Mucosa of rectum (tissue), 2 donors: ENCODE measurements around the gene SAMM50.

Experiments used
- H3K27ac ChIP-seq, 2 donors: one replicate each; pipeline ENCODE4 v1.7.0; 2013; ENCODE audit warnings: inconsistent platforms in 2 of 2, low read depth in 2 of 2, low read length in 2 of 2
- H3K27me3 ChIP-seq, 2 donors: one replicate each; pipeline ENCODE4 v1.7.0; 2013; ENCODE audit warnings: low read length in 2 of 2; ENCODE audit not compliant: control insufficient read depth in 2 of 2, insufficient read depth in 2 of 2
- H3K36me3 ChIP-seq, 2 donors: one replicate each; pipeline ENCODE4 v1.7.0; 2013; ENCODE audit warnings: low read length in 2 of 2; ENCODE audit not compliant: control insufficient read depth in 2 of 2, insufficient read depth in 2 of 2
- H3K4me1 ChIP-seq, 2 donors: one replicate each; pipeline ENCODE4 v1.7.0; 2013; ENCODE audit warnings: low read length in 2 of 2, mild to moderate bottlenecking in 1 of 2; ENCODE audit not compliant: control insufficient read depth in 2 of 2, insufficient read depth in 2 of 2
- H3K4me3 ChIP-seq, 2 donors: one replicate each; pipeline ENCODE4 v1.7.0; 2013; ENCODE audit warnings: low read length in 2 of 2
- H3K9ac ChIP-seq, 2 donors: one replicate each; pipeline ENCODE4 v1.7.0; 2013; ENCODE audit warnings: low read length in 2 of 2, low read depth in 1 of 2, mild to moderate bottlenecking in 1 of 2
- H3K9me3 ChIP-seq, 2 donors: one replicate each; pipeline ENCODE4 v1.7.0; 2013; ENCODE audit warnings: low read length in 2 of 2; ENCODE audit not compliant: control insufficient read depth in 2 of 2
- donor health status: healthy.
- donor health status: Normal muscosa, but diverticular disease.

The SAMM50 gene

DNA sequence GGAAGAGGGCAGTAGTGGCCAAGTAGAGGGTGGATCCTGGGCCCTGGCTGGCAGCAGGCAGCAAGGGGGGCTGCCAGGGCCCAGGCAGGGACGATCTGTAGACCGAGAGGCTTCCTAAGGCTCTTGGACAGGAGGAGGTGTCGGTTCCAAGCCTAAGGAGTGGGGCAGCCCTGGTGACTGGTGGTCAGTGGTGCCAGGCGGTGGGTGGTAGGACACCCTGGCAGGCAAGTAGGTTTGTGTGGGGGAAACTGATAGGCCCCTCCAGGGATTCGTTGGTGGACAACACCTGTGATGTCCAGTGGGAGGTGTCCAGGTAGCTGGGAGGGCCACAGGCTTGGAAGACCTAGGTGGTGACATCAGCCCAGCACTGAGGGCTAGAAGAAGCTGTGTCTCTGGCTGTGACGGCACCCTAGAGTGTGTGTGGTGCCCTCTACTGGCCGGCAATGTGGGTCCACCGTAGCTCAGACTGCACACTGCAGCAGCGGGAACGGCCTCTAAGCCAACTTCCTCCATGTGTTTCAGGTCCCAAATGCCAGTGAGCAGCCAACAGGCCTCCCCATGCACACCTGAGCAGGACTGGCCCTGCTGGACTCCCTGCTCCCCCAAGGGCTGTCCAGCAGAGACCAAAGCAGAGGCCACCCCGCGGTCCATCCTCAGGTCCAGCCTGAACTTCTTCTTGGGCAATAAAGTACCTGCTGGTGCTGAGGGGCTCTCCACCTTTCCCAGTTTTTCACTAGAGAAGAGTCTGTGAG, 9.4 kb upstream of the SAMM50 start:
- Histone ChIP-seq H3K9ac (no peak overlapping the region), H3K9me3 (no peaks in the 10 kb centered on the region), H3K4me3 (no peak overlapping the region), H3K27me3 (peaks cover 0 to 4% of the 10 kb centered on the region in 2 donors), H3K27ac (no peak overlapping the region), H3K36me3 (no peaks in the 10 kb centered on the region), H3K4me1 (no peaks in the 10 kb centered on the region)

DNA sequence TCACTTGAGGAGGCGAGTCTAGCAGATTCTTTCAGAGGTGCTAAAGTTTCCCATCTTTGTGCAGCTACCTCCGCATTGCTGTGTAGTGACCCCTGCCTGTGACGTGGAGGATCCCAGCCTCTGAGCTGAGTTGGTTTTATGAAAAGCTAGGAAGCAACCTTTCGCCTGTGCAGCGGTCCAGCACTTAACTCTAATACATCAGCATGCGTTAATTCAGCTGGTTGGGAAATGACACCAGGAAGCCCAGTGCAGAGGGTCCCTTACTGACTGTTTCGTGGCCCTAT, 8.9 kb upstream of the SAMM50 start:
- Histone ChIP-seq H3K9me3 (no peaks in the 10 kb centered on the region), H3K4me1 (no peaks in the 10 kb centered on the region), H3K9ac (no peak overlapping the region), H3K4me3 (no peak overlapping the region), H3K27me3 (peaks cover 0 to 4% of the 10 kb centered on the region in 2 donors), H3K36me3 (no peaks in the 10 kb centered on the region), H3K27ac (no peak overlapping the region)

DNA sequence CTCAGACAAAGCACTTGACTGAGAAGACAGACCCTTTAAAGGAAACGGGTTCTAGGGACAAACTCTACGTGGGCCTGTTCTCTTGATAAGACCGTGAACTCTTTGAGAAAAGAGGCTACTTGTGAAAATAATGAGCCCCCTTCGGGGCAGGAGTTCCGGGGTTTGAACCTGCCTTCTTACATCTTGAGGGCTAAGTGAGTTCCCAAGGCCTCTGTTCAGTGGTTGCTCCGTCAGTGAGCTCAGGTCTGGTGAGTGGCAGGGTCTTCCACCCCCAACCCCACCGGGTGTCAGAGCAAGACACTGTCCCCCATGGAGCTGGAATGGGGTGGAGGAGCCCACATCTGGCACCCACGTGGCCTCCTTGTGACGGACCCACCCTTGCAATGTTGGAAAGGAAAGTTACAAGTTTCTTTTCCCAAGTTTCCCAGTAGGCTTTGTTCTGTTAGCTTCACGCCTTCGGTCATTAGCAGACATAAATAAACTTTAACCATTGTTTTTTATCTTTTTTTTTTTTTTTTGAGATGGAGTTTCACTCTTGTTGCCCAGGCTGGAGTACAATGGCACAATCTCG, 6.3 kb upstream of the SAMM50 start:
- H3K9me3 ChIP-seq, result no peaks in the 10 kb centered on the region
- H3K36me3 ChIP-seq, result no peaks in the 10 kb centered on the region
- H3K27ac ChIP-seq, result no peak overlapping the region
- H3K4me1 ChIP-seq, result no peaks in the 10 kb centered on the region
- H3K27me3 ChIP-seq, result peaks cover 0 to 4% of the 10 kb centered on the region in 2 donors
- no peak overlapping the region for H3K4me3 ChIP-seq
- no peak overlapping the region for H3K9ac ChIP-seq

DNA sequence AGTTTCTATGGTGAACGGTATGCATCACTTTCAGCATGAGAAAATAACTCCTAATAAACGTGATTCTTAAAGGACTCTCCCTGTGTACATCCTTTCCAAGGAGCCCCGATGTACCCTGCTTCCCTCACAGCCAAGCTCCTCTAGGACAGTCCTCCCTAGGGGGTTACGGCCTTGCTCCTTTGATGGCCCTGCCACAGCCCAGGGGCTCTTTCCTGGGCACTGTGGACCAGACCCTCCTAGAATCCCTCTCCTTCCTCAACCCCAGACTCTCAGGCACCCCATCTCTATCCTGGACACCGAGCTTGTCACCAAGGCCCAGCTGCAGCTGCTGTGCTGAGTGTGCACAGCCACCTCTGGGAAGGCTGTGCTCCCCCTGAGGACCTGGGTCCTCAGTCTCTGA, 3.9 kb upstream of the SAMM50 start:
- H3K4me3 ChIP-seq, result no peak overlapping the region

DNA sequence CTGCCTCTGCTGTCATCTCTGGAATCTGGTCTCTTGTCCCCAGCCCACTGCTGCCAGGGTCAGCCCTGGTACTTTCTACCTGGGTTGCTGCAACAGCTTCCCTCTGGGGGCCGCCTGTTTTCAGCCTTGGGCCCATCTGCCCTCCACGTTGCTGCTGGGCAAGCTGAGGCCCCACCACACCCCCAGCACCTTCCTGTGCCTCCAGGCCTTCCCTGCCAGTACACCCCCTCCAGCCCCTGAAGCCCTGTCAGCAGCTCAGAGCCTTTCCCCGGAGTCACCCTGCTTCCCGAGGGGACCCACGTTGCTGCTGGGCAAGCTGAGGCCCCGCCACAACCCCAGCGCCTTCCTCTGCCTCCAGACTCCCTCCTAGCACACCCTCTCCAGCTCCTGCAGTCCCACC, 3.3 kb upstream of the SAMM50 start:
- Histone ChIP-seq H3K27ac (no peak overlapping the region), H3K36me3 (no peaks in the 10 kb centered on the region), H3K9ac (no peak overlapping the region), H3K4me1 (peaks cover 8 to 15% of the 10 kb centered on the region in 2 donors), H3K4me3 (no peak overlapping the region), H3K9me3 (no peaks in the 10 kb centered on the region), H3K27me3 (no peaks in the 10 kb centered on the region)

More for the DNA sequence above, 3.9 kb upstream of the SAMM50 start:
- Histone ChIP-seq H3K36me3 (no peaks in the 10 kb centered on the region), H3K27me3 (no peaks in the 10 kb centered on the region), H3K9ac (no peak overlapping the region), H3K27ac (no peak overlapping the region), H3K4me1 (peaks cover 4 to 11% of the 10 kb centered on the region in 2 donors), H3K9me3 (no peaks in the 10 kb centered on the region)

DNA sequence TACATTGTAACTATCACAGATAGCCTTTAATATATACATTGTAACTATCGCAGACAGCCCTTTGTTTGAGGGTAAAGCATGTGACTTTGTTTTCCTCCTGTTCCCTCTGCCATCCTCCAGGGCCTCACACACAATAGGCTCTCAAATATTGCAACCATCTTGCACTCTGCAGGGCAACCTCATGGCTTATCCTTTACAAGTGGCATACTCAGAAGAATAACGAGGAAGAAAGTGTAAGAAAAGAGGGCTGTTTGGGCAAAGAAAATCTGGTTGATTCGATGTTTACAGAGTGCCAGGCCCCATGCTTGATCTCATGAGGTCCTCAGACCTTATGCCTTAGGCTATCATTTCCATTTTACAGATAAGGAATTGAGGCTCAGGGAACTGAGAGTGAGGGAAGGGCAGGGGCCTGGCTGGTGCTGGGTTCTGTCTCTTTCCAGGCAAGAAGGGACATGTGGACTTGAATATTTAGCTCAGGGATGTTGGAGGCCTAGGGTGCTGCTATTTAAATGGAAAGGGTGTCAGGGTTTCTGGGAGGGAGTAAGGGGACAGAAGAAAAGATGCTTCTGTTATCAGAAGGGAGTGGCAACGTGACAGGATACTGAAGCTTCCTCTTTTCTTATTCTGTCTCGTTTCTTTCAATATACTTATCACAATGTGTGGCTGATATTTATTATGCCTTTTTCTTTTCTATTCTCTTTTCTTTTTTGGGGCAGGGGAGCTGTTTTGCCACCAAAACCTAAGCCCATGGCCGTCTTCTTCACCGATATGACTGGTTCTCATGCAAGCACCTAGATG, 1.1 kb upstream of the SAMM50 start:
- Histone ChIP-seq H3K4me1 (peaks cover 8 to 15% of the 10 kb centered on the region in 2 donors), H3K4me3 (peak overlapping the region; percentile 88 to 96)

DNA sequence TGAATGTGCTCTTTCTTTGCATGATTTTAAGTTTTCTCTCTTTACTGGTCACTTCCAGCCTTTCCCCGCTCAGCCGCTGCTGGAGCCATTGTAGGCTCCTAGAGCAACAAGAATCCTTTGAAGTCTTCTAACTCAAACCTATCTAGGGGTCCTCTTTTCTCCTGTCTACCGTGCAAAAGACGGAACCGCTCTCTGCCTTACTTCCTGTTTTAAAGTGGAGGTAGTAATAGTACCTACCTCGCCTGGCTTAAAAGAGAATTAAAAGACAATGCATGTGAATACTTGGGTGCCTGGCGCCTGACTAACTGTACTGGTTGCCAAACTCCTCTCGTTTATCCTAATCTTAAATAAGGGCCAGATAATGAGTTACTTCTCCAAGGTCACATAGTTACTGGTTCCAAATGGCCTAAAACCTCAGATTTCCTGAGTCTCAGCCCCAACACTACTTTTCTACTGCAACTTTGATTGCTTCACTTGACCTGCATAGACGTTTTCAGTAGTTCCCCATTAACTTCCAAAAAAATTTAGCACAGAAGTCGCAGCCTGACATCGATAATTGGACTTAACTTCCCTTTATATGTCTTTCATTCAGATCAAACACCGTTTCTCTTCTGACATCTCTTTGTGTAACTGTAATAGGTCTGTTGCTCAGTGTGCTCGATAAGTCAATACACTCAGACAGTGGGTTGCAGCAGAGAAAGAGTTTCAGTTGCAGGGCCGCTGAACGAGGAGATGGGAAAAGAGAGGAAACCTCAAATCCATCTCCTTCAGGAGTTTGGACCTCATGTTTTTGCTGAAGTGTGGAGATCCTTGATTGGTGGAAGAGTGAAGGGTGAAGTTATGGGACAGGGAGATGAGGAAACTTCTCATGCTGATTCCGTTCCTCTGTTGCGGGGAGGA, 891 bp downstream of the SAMM50 start:
- H3K9ac ChIP-seq, result peak overlapping the region; percentile 78 to 84
- peak overlapping the region; percentile 88 to 96 for H3K4me3 ChIP-seq
- peak overlapping the region; percentile 78 to 90 for H3K27ac ChIP-seq
- no peaks in the 10 kb centered on the region for H3K27me3 ChIP-seq
- H3K36me3 ChIP-seq, result no peaks in the 10 kb centered on the region
- H3K9me3 ChIP-seq, result no peaks in the 10 kb centered on the region
- H3K4me1 ChIP-seq, result peaks cover 8 to 15% of the 10 kb centered on the region in 2 donors

More for the DNA sequence above, 1.1 kb upstream of the SAMM50 start:
- H3K9ac ChIP-seq, result peak overlapping the region in 1 of 2 donors; percentile 78
- H3K27me3 ChIP-seq, result no peaks in the 10 kb centered on the region
- H3K27ac ChIP-seq, result no peak overlapping the region
- H3K36me3 ChIP-seq, result no peaks in the 10 kb centered on the region
- no peaks in the 10 kb centered on the region for H3K9me3 ChIP-seq

DNA sequence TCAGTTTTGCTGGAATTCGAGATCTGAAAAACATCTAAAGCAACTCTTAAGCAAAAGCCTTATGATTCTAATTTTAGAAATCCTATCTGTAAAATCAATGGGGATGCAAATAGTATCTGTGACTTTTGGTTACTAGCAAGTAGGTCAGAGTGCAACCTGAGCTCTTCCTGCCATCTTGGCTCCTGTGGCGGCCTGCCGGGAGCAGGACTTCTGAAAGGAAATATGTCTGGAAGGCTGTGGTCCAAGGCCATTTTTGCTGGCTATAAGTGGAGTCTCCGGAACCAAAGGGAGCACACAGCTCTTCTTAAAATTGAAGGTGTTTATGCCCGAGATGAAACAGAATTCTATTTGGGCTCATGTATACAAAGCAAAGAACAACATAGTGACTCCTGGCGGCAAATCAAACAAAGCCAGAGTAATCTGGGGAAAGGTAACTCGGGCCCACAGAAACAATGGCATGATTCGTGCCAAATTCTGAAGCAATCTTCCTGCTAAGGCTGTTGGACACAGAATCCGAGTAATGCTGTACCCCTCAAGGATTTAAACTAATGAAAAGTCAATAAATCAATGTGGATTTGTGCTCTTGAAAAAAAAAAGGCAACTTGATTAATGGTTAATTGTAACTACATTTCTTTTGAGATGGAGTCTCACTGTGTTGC, 1.7 kb downstream of the SAMM50 start:
- no peaks in the 10 kb centered on the region for H3K27me3 ChIP-seq
- H3K4me1 ChIP-seq, result peaks cover 8 to 15% of the 10 kb centered on the region in 2 donors
- no peaks in the 10 kb centered on the region for H3K36me3 ChIP-seq
- peak overlapping the region in 1 of 2 donors; percentile 96 for H3K4me3 ChIP-seq
- H3K9me3 ChIP-seq, result no peaks in the 10 kb centered on the region
- no peak overlapping the region for H3K27ac ChIP-seq
- H3K9ac ChIP-seq, result no peak overlapping the region

DNA sequence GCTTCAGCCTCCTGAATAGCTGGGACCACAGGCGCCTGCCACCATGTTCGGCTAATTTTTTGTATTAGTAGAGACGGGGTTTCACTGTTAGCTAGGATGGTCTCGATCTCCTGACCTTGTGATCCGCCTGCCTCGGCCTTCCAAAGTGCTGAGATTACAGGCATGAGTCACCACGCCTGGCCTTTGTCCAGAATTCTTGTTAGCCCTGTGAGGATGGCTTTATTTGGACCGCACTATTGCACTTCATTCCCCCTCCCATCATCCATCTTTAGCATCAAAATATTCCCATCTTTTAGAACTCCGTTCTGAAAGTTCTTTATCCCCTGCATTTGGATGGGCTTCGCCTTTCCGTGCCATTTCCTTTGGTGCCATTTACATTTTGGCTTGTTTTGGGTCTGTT, 2.6 kb downstream of the SAMM50 start:
- no peaks in the 10 kb centered on the region for H3K36me3 ChIP-seq
- peaks cover 8 to 15% of the 10 kb centered on the region in 2 donors for H3K4me1 ChIP-seq
- no peak overlapping the region for H3K4me3 ChIP-seq
- no peaks in the 10 kb centered on the region for H3K9me3 ChIP-seq
- no peaks in the 10 kb centered on the region for H3K27me3 ChIP-seq
- no peak overlapping the region for H3K27ac ChIP-seq
- H3K9ac ChIP-seq, result no peak overlapping the region
